NCI-H345 (cell line): ENCODE results near the gene PDE11A.
"Not testable (repeated sequence)": the region's sequence is repeated elsewhere in the genome, so short reads cannot be mapped to it uniquely, and the experiment has no call there.

Source experiments
- DNase-seq: peaks from one replicate; lab custom pipeline; 2025; lab: John Stamatoyannopoulos, UW

PDE11A gene

DNA sequence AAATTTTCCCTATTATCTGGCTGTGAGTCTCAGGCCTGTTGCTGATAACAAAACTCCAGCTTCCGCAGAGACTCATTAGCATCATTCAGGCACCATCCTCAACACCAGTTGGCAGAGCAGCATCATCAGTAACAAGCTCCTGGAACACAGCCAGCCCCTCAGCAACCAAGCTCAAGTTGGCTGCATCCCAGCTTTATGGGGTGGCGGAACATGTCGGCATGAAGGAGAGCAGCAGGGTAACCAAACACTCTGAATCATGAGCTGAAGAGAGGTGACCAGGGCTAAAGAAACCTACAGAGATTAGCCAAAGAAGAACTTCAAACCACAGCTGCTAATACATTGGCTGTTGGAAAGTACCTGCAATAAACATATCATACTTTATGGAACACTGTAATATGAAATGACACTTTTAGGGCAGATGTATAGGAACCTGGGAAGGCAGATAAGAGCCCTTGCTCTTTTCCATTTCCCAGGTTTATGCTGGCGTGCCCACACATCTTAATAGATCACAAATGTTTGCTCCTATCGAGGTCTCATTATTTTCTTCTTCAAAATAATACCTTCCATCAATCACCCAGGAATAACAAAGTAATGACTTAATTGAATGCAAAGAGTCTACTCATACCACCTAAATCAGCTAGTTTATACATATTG, 63.8 kb downstream of the PDE11A start:
- peak; percentile 97 for DNase-seq

DNA sequence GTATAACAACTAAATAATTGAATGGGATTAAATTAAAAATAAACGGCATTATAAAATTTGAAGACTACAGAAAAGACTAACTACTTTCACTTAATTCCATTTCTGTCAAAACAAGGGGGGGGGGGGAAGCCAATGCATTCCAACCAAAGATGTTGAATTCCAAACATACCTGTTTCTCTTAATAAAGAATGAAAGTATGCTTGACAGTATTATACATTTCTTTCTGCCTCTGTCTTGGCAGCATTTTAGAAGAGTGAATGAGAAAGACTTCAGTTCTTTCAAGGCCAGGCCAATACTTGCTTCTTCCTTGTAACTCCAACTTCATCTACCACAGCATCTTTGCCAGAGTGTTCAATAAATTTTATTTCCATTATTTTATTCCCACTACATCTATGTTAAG, 65.9 kb downstream of the PDE11A start:
- no peak for DNase-seq

DNA sequence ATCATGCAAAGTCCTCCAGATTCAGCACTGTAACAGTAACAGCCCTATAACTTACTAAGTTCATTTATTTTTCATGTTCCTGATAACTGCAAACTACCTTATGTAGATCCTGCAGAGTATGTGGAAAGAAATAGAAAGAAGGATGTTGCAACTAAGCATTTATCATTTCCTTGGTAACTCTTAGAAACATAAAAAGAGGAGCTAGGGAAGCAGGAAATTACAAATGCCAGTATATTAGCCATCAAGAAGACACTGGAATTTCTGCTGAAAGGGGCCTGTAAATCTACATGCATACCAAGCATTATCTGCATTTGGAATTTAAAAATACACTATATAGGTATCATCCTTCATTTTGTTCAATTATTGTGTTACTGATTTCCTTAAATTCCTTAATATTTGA, 66.8 kb downstream of the PDE11A start:
- no peak for DNase-seq

DNA sequence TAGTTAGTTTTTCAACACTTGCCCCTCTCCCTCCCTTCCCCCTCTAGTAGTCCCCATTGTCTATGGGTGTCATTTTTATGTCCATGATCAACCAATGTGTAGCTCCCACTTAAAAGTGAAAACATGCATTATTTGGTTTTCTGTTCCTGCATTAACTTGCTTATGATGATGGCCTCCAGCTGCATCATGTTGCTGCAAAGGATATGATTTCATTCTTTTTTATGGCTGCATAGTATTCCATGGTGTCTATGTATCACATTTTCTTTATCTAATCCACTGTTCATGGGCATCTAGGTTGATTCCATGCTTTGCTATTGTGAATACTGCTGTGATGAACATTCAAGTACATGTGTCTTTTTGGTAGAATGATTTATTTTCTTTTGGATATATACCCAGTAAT, 70.5 kb downstream of the PDE11A start:
- no peak for DNase-seq

DNA sequence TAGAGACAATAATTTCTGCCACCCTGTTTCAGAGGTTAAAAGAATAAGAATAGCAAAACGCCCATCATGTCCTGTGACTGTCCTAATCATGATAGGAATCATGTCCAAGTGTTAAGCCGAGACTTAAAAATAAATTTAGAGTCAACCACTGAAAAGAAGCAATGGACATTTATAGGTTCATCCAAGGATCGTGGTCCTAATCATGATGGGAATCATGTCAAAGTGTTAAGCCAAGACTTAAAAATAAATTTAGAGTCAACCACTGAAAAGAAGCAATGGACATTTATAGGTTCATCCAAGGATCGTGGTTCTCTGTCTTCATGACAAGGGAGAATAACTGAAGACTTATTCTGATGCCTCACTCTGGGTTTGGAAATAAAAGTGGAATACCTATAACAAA, 73.6 kb downstream of the PDE11A start:
- no peak for DNase-seq

DNA sequence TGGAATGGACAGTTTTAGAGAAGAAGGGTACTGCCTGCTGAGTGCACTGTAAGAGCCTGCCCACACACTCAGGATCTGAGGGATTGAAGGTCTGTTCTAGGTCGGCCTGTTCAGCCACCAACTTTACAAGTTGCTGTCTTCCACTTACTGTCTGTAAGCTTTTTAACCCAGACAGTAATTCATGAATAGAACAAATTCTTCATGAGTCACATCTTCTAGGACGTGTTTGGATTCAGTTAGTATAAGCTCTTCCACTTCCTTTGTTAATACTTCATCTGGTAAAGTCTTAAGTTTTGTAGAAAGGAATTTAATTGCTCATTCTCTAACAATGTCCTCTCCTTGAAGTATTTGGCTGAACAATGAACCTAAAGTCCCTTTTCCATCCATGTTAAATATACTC, 74.6 kb downstream of the PDE11A start:
- no peak for DNase-seq

DNA sequence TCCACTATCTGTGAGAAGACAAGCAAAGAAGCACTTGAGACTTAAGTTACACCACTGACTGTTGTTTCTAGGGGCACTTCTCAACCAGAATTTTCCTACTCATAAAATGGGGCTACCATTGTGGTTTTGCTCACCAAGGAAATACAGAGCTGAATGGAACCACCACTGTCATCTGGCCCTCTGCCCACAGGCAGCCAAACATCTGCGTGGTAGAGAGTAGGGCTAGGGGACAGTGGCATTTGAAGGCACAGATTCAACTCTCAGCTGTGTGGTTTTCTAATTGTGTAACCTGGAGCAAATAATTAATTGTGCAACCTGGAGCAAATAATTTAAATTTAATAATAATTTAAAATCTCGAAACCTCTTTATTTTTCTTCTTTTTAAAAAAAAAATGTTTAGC, 79.6 kb downstream of the PDE11A start:
- no peak for DNase-seq

DNA sequence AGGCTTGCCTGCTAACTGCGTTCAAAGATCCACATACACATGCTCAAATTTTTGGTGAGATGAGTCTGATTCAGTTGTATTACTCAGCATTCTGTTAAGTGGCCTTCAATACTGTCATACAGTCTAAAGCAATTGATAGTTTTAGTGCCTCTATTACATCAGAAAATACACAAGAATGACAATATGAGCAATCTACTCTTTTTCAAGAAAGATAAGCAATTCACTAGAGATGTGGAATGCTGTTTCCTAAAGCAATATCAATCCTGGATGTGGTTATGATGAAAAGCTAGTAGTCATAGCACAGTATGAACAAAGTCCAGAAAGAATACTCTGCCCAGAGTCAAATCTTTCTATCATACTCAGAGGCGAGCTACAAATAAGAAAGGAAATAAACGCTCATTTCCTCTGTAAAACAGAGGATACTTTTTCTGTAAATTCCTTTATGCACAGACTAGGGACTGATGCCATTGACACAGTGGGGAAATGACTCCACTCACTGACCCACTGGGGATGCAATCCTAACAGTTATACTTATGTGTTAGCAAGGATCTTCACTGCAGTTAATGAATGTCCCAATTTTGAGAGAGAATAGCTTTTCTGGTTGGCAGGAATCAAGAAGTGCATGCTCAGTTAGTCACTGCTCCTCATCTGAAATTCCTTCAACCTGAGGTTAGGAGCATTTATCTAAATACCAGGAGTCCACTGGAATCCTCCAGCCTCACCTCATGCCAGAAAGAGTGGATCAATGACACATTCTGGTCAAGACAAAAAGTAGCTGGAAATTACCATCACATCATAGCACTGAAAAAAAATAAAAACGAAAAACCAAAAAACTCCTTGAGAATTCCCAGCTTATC, 83.3 kb downstream of the PDE11A start:
- DNase-seq, result no peak

DNA sequence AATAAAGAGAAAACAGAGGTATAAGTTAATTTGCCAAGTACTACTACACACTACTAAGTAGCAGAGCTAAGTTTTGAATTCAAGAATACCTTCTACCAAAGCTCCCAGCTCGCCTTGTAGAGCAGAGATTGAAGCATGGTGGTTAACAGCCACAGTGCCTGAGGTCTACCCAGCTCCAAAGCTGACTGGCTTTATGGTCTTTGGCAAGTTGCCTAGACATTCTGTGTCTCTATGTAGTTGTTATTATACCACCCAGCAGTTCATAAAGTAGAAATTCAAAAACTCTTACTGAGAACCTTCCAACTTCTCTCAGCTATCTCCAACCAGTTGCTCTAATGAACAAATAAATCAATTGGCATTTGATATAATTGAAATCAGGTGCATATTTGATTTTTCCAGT, 87.8 kb downstream of the PDE11A start:
- peak; percentile 58 for DNase-seq

DNA sequence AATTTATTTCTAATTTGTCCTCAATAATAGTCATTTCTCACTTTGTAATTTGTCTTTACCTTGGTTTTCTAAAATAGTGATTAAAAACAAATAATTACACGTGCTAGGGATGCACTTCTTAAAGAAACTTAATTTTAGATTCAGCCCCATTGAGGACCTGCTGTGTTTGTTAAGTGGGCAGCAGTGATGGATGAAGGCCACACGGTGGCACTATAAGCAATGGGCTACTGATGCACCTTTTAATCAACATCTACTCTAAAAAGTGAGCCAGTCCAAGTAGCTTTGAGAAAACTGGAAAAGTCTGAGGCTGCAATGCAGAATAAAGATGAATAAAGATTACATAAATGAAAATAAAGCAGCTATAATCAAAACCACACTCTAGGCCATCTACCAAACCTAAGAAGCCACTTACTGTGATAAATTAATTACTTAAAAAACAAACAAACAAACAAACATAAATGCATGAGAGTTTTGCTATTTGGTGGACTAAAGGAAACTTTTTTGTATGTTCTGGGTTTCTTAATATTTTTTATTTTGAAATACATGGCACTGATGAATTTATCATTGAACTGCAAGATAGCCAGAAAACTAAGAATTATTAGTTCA, 89.3 kb downstream of the PDE11A start:
- peak; percentile 60 for DNase-seq

DNA sequence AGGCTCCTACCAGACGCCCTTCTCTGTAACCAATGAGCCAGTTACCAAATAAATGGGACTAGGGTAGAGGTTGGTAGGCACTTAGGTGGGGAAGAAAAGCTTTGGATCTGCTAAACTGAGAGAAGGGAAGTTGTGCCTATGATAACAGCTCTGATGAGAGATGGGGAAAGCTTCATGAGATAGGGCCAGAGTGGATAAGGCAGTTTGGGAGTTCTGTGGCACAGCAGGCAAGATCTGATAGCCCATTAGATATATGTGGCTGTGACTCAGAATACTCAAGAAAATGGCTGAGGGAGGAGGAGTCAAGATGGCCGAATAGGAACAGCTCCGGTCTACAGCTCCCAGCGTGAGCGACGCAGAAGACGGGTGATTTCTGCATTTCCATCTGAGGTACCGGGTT, 99.8 kb downstream of the PDE11A start:
- DNase-seq, result no peak

DNA sequence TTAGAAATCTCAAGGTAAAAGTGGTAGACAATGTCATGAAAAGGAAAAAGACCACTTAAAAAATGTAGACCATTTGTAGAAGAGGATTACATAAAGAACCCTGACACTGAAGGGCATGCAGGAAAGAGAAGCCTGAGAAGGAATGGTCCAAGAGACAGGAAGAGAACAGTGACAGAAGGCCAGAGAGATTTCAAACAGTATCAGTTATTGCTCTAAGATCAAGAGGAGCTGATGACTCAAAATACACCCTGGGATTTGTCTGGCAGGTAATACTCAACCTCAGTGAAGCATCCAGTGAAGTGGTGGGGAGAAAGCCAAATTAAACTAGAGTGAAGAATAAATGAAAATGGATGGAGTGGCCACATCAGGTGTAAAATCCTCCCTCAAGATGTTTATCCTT, 100.5 kb downstream of the PDE11A start:
- no peak for DNase-seq

DNA sequence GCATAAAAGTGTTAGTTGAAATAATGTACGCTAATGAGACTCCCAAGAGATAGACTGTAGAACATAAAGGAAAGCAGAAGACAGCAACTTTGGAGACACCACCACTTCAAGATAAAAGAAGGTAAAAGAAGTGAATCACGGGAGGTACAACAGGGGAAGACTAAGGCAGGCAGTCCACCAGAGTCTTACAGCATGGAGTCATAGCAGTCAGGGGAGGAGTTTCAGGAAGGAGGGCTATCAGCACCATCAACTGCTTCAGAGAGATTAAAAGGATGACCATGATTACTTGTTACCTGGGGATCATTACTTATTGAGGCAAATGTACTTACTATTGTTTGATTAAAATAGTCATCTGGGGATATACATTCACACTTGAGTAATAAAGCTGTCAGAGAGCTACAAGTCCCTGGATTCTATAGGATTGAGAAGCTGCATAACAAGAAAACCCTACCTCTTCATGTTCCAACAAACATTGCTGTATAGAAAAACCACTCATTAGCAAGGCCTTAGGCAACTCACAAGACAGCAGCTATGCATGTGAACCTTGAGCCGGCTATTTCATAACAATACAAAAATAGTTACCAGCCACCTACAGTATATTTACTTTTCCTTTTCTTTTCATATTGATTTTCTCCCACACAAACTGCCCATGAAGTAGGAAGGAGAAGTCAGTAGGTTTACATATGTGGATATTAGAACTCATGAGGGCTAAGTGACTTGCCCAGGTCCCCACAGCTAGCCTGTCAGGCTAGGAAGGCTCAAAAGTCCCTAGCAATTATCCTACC, 101.7 kb downstream of the PDE11A start:
- DNase-seq, result no peak

DNA sequence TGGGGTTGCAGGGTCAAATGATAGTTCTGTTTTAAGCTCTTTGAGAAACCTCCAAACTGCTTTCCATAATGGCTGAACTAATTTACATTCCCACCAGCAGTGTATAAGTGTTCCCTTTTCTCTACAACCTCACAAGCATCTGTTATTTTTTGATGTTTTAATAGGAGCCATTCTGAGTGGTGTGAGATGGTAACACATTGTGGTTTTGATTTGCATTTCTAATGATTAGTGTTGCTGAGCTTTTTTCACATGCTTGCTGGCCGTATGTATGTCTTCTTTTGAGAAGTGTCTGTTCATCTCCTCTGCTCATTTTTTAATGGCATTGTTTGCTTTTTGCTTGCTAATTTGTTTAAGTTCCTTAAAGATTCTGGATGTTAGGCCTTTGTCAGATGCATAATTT, 107.7 kb downstream of the PDE11A start:
- DNase-seq, result no peak

DNA sequence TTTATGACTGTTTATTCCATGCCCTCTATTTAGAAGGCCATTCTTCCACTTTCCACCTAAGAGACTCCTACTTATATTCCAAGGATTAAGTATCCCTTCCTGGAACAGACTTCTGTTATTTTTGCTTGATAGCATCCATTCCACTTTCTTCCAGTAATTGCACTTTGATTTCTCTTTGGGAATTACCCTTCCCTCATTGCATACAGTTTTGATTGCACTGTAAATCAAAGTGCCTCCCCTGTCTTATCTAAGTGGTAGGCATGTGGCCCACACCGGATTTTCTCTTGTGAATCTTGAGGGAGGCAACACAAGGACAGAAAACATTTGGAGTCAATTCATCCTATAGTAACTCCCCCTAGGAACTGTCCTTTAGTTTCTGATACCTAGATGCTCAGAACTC, 120.4 kb downstream of the PDE11A start:
- DNase-seq, result no peak

DNA sequence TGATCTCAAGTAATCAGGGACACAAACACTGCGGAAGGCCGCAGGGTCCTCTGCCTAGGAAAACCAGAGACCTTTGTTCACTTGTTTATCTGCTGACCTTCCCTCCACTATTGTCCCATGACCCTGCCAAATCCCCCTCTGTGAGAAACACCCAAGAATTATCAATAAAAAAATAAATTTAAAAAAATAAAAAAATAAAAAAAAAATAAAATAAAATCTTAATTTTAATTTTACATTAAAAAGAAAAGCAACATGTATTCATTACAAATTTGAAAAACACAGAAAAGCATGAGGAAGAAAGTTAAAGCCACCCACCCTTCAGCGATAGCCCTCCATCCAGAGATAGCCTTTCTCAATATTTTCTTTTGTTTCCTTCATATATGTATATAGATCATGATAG, 125.0 kb downstream of the PDE11A start:
- DNase-seq, result not testable (repeated sequence)

DNA sequence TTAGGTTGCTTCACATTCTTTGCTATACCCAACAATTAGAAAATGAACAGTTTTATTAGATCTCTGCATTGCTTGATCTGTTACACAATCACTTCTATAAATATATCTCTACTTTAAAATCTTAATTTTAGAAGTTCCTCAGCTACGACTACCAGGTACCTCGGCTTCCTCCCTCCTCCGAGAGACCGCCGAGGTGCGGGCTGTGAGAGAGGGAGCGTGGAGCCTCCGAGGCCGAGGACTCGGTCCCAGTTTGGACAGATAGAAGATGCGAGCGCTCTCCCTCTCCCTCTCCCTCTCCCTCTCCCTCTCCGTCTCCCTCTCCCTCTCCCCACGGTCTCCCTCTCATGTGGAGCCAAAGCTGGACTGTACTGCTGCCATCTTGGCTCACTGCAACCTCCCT, 128.0 kb downstream of the PDE11A start:
- DNase-seq, result not testable (repeated sequence)

DNA sequence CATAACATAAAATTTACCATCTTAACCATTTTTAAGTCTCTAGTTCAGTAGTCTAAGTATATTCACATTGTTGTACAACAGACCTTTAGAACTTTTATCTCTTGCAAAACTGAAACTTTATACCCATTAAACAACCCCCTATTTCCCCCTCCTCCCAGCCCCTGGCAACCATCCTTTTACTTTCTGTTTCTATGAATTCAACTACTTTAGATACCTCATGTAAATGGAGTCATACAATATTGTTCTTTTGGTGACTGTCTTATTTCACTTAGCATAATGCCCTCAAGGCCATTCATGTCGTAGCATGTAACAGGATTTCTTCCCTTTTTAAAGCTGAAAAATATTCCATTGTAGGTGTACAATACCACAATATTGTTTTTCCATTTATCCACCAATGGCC, 129.8 kb downstream of the PDE11A start:
- no peak for DNase-seq

DNA sequence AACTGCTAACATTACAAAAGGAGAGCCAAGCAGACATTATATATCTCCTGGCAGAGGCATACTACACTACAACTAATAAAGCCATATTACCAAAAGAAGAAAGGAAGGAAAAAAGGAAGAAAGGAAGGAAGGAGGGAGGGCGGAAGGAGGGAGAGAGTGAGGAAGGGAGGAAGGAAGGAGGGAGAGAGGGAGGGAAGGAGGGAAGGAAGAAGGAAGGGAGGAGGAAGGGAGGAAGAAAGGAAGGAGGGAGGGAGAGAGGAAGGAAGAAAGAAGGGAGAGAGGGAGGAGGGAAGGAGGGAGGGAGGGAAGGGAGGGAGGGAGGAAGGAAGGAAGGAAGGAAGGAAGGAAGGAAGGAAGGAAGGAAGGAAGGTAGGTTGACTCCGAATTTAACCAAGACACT, 133.4 kb downstream of the PDE11A start:
- DNase-seq, result no peak

DNA sequence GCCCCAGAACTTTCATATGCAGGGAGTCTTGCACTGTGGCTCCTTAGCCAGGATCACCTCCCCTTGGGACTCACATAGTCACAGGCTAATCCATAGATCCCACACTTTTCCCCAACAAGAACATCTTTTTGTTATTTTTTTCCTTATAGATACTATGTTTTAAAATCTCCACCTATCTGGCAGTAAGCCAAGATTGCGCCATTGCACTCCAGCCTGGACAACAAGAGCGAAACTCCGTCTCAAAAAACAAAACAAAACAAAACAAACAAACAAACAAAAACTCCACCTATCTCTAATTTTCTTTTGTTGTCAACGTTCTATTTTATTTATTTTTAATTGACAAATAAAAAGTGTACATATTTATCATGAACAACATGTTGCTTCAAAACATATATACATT, 141.7 kb downstream of the PDE11A start:
- peak; percentile 36 for DNase-seq

DNA sequence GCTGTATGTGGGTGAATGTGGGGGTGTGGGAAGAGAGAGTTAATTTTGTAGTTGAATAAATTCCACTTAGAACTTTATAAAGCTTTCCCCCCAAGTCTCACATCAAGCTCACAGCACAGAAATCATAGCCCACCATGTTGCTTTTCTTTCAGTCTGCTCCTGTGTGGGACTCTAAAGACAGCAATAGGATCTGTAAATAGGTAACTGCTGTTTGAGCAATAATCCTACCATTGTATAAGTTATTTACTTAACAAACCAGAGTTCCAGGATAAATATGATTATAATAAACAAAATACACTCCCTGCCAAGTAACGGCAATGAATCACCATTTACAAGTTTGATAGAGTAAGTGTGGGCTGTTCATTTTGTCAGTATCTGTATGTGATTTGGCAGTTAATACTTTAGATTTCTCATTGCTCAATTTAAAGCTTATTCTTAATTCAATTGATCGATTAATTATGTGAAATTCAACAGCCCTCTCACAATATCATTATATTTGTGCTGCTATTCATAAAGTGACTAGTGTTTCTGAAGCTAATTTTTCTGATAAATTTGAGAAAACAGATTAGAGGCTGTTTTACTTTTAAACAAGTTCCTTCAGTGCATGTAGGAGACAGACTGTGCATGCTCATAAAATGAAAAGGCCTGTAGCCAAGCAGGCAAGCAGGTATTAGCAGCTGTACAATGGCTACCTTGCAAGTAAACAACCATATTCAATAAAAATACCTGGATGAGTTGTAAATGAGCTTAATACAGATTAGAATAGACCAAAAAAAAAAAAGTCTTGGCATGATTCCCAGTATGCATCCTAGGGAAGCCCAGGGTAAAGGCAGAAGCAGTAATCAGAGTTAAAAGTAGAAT, 142.7 kb downstream of the PDE11A start:
- DNase-seq, result peak; percentile 76

DNA sequence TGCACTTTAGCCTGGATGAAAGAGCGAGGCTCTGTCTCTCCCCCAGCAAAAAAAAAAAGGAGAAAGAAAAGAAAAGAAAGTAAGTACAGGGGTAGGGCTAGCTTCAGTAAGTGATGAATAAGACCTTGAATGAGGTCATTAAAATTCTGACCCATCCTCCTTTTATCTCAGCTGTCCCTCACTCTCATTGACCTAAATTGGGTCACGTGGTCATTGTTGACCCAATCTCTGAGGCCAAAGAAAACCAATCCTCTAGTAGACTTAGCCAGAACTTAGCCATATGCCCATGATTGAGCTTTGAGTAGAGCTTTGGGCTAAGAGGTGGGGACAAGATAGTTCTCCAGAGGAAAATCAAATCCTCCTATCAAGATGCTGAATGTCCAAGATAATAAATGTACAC, 149.3 kb downstream of the PDE11A start:
- DNase-seq, result no peak
